Hepatocyte (in vitro differentiated cells): ENCODE measurements around the gene HRAS.

ENCODE experiments used
- CTCF ChIP-seq: fragments of 200-600 bp; sonication (generic); IDR thresholded peaks from 2 replicates; pipeline ENCODE4 v1.5.1; 2016; ENCODE audit warnings: antibody characterized with exemption, mild to moderate bottlenecking; ENCODE audit not compliant: poor library complexity
- EZH2 ChIP-seq: fragments of 200-600 bp; sonication (generic); IDR thresholded peaks from 2 replicates; pipeline ENCODE4 v1.6.1; 2016; ENCODE audit warnings: antibody characterized with exemption, mild to moderate bottlenecking, borderline replicate concordance
- EZH2phosphoT487 ChIP-seq: fragments of 200-600 bp; sonication (generic); IDR thresholded peaks from one replicate; pipeline ENCODE4 v1.6.1; 2018; ENCODE audit warnings: antibody characterized with exemption, mild to moderate bottlenecking, low read depth, moderate library complexity; ENCODE audit not compliant: unreplicated experiment, severe bottlenecking

GRCh38 chr11:521177-521688 lies 14.1 kb downstream of the HRAS start:
- TF ChIP-seq CTCF (no peak), EZH2 (no peak), EZH2phosphoT487 (no peak)
